ENCODE data around the gene TSPEAR.

GRCh38 chr21:44508711-44509445 lies 202.5 kb downstream of the TSPEAR start:
- TF ChIP-seq PBX3 (IDR thresholded peaks at IDR 0.05) (no peak), POLR2AphosphoS5 (IDR thresholded peaks at IDR 0.05; ENCODE audit: low read depth, low read length) (no peak), JUND (IDR thresholded peaks at IDR 0.05) (no peak), NFIC (IDR thresholded peaks at IDR 0.05; ENCODE audit: borderline replicate concordance) (no peak), FOXJ3 (CRISPR knock-in tag; IDR thresholded peaks at IDR 0.05) (no peak), SIN3A (IDR thresholded peaks at IDR 0.05; ENCODE audit: borderline replicate concordance, low read depth, low read length) (no peak), RFX5 (IDR thresholded peaks at IDR 0.05; ENCODE audit: low read length) (no peak), GATA2 (CRISPR knock-in tag; IDR thresholded peaks at IDR 0.05) (no peak), MAX (IDR thresholded peaks at IDR 0.05; ENCODE audit: low read depth) (no peak), TAF1 (IDR thresholded peaks at IDR 0.05; ENCODE audit: borderline replicate concordance, low read depth, low read length) (no peak)
- TF ChIP-seq, protein P1, sequence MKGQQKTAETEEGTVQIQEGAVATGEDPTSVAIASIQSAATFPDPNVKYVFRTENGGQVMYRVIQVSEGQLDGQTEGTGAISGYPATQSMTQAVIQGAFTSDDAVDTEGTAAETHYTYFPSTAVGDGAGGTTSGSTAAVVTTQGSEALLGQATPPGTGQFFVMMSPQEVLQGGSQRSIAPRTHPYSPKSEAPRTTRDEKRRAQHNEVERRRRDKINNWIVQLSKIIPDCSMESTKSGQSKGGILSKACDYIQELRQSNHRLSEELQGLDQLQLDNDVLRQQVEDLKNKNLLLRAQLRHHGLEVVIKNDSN (IDR thresholded peaks at IDR 0.05; ENCODE audit: borderline replicate concordance, low read depth), result no peak
- TF ChIP-seq, protein P2, sequence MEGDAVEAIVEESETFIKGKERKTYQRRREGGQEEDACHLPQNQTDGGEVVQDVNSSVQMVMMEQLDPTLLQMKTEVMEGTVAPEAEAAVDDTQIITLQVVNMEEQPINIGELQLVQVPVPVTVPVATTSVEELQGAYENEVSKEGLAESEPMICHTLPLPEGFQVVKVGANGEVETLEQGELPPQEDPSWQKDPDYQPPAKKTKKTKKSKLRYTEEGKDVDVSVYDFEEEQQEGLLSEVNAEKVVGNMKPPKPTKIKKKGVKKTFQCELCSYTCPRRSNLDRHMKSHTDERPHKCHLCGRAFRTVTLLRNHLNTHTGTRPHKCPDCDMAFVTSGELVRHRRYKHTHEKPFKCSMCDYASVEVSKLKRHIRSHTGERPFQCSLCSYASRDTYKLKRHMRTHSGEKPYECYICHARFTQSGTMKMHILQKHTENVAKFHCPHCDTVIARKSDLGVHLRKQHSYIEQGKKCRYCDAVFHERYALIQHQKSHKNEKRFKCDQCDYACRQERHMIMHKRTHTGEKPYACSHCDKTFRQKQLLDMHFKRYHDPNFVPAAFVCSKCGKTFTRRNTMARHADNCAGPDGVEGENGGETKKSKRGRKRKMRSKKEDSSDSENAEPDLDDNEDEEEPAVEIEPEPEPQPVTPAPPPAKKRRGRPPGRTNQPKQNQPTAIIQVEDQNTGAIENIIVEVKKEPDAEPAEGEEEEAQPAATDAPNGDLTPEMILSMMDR (IDR thresholded peaks at IDR 0.05), result no peak

All from SK-N-SH (cell line).